ENCODE data around the gene PTPRB.
"Not testable (repeated sequence)": the region's sequence is repeated elsewhere in the genome, so short reads cannot be mapped to it uniquely, and the experiment has no call there.

PTPRB gene

DNA sequence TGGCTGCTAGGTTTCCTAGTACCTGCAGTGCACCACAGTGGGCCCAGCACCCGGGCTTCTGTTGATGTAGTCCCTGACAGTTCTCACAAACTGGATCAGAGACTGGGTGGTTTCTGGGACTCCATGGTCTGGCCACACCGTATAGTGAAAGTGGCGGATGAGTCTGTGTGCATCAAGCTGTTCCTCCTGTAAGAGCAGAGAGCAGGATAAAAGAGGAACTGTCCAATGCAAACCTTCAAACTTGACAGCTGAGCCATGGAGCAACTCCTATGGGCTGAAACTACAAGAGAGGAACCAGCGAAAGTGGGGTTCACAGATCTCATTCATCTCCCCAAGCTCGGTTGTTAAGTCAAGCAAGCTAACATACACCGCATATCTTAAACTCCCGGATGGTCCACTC lies 102.8 kb downstream of the PTPRB start:
- TF ChIP-seq, protein P1, sequence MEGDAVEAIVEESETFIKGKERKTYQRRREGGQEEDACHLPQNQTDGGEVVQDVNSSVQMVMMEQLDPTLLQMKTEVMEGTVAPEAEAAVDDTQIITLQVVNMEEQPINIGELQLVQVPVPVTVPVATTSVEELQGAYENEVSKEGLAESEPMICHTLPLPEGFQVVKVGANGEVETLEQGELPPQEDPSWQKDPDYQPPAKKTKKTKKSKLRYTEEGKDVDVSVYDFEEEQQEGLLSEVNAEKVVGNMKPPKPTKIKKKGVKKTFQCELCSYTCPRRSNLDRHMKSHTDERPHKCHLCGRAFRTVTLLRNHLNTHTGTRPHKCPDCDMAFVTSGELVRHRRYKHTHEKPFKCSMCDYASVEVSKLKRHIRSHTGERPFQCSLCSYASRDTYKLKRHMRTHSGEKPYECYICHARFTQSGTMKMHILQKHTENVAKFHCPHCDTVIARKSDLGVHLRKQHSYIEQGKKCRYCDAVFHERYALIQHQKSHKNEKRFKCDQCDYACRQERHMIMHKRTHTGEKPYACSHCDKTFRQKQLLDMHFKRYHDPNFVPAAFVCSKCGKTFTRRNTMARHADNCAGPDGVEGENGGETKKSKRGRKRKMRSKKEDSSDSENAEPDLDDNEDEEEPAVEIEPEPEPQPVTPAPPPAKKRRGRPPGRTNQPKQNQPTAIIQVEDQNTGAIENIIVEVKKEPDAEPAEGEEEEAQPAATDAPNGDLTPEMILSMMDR (IDR thresholded peaks at IDR 0.05; ENCODE audit: low read depth, low read length), result no peak
- in situ Hi-C loops (cut with HindIII; ENCODE audit: low sequenced_read_pairs), result no loop called here
- DNase-seq (ENCODE audit: low read depth, low spot score), result no peak
- H3K4me3 ChIP-seq (ENCODE audit: low read depth, low read length), result no peak overlapping the region

DNA sequence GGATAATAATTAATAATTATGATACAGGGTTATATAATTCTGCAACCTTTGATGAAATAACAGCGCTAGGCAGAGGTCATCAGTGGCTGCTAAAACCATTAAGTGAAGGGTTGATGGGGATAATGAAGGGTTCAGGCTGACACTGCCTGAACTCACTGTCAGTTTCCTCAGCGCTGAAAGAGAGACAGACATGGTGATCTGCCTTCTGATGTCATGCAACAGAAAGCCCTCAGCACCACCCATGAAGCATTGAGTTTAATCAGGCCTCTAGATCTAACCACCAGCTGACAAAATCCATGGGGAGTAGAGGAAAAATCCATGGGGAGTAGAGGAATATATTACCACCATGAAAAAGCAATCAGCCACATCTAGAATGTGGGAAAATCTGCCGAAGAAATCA lies 107.6 kb downstream of the PTPRB start:
- TF ChIP-seq, protein P1 (IDR thresholded peaks at IDR 0.05; ENCODE audit: low read depth, low read length), result no peak

DNA sequence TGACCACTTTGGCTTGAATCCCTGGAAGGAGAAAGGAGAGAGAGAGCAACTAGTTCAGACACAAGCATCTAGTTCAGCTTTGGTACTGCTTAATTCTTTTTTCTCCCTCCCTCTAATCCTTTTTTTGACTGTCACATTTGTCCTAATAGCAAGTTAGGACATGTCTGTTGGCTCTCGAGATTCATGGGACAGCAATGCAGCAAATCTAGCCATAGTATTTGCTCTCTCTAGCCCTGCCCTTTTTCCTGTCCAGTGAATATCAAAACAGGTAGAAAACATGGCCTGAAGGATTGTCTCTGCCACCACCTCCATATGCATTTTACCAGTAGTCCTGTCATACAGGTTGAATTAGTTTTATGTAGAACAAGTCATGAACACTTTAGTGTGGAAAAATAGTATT lies 116.4 kb downstream of the PTPRB start:
- no peak overlapping the region for H3K4me3 ChIP-seq (ENCODE audit: low read depth, low read length)
- in situ Hi-C loops (cut with HindIII; ENCODE audit: low sequenced_read_pairs), result no loop called here
- no peak for DNase-seq (ENCODE audit: low read depth, low spot score)
- TF ChIP-seq, protein P1 (IDR thresholded peaks at IDR 0.05; ENCODE audit: low read depth, low read length), result no peak

More for the DNA sequence above, 107.6 kb downstream of the PTPRB start:
- no peak overlapping the region for H3K4me3 ChIP-seq (ENCODE audit: low read depth, low read length)
- in situ Hi-C loops (cut with HindIII; ENCODE audit: low sequenced_read_pairs), result no loop called here
- no peak for DNase-seq (ENCODE audit: low read depth, low spot score)

GRCh38 chr12:70513426-70513825 lies 123.8 kb downstream of the PTPRB start:
- in situ Hi-C loops (cut with HindIII; ENCODE audit: low sequenced_read_pairs), result no loop called here
- TF ChIP-seq, protein P1 (IDR thresholded peaks at IDR 0.05; ENCODE audit: low read depth, low read length), result no peak
- H3K4me3 ChIP-seq (ENCODE audit: low read depth, low read length), result no peak overlapping the region

DNA sequence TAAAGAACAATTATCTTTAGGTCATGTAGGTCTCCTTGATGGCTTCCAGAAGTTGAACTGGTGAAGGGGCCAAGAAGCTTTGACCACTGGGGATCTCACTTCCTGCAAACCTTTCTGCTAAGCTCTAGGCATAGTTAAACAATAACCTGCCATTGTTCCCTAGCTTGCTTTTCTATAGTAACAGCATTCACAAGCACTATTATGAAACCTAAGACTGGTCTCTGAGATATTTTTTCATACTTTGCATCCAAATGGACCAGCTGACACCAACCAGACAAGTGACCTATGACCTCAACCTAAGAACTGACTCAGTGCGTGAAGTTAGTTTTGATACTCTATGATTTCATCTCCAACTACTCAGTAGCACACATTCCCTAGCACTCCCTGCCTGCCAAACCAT lies 129.1 kb downstream of the PTPRB start:
- no peak for DNase-seq (ENCODE audit: low read depth, low spot score)
- TF ChIP-seq, protein P1 (IDR thresholded peaks at IDR 0.05; ENCODE audit: low read depth, low read length), result no peak
- no peak overlapping the region for H3K4me3 ChIP-seq (ENCODE audit: low read depth, low read length)
- in situ Hi-C loops (cut with HindIII; ENCODE audit: low sequenced_read_pairs), result no loop called here

More at GRCh38 chr12:70513426-70513825, 123.8 kb downstream of the PTPRB start:
- no peak for DNase-seq (ENCODE audit: low read depth, low spot score)

GRCh38 chr12:70507442-70507841 lies 129.8 kb downstream of the PTPRB start:
- peak; percentile 25 for DNase-seq (ENCODE audit: low read depth, low spot score)
- no peak overlapping the region for H3K4me3 ChIP-seq (ENCODE audit: low read depth, low read length)
- in situ Hi-C loops (cut with HindIII; ENCODE audit: low sequenced_read_pairs), result no loop called here
- TF ChIP-seq, protein P1 (IDR thresholded peaks at IDR 0.05; ENCODE audit: low read depth, low read length), result no peak

GRCh38 chr12:70497508-70497907 lies 139.7 kb downstream of the PTPRB start:
- H3K4me3 ChIP-seq (ENCODE audit: low read depth, low read length), result no peak overlapping the region
- DNase-seq (ENCODE audit: low read depth, low spot score), result no peak
- in situ Hi-C loops (cut with HindIII; ENCODE audit: low sequenced_read_pairs), result no loop called here
- TF ChIP-seq, protein P1 (IDR thresholded peaks at IDR 0.05; ENCODE audit: low read depth, low read length), result no peak

GRCh38 chr12:70492904-70493303 lies 144.3 kb downstream of the PTPRB start:
- DNase-seq (ENCODE audit: low read depth, low spot score); H3K4me3 ChIP-seq (ENCODE audit: low read depth, low read length); in situ Hi-C loops (cut with HindIII; ENCODE audit: low sequenced_read_pairs): not testable (repeated sequence)

- in situ Hi-C loops (cut with HindIII; ENCODE audit: low sequenced_read_pairs); DNase-seq (ENCODE audit: low read depth, low spot score); H3K4me3 ChIP-seq (ENCODE audit: low read depth, low read length): not testable (repeated sequence)
These were observed 146.3 kb downstream of the PTPRB start for GRCh38 chr12:70490928-70491327.

Data from astrocyte of the spinal cord (primary cell).